HG03175 (cell line): ENCODE data around the gene SZT2.

ENCODE experiments used
- ATAC-seq: cut with Tn5 transposase; IDR thresholded peaks from one replicate; pipeline ENCODE4 v1.9.1; 2021; ENCODE audit warnings: mild to moderate bottlenecking, moderate library complexity; ENCODE audit not compliant: unreplicated experiment

SZT2 gene

GRCh38 chr1:43421976-43422750 is 32.5 kb downstream of the SZT2 start:
- no peak for ATAC-seq

GRCh38 chr1:43422995-43423671 is 33.4 kb downstream of the SZT2 start:
- no peak for ATAC-seq

- no peak for ATAC-seq
These were observed 34.2 kb downstream of the SZT2 start for GRCh38 chr1:43423672-43424550.

- no peak for ATAC-seq
These were observed 35.3 kb downstream of the SZT2 start for GRCh38 chr1:43425045-43425444.

GRCh38 chr1:43426221-43426620 is 36.5 kb downstream of the SZT2 start:
- ATAC-seq = no peak

- ATAC-seq = no peak
These were observed 37.8 kb downstream of the SZT2 start for GRCh38 chr1:43427524-43427923.

GRCh38 chr1:43427941-43428340 is 38.2 kb downstream of the SZT2 start:
- no peak for ATAC-seq

GRCh38 chr1:43430831-43431230 is 41.1 kb downstream of the SZT2 start:
- no peak for ATAC-seq

- ATAC-seq = no peak
These were observed 42.0 kb downstream of the SZT2 start for GRCh38 chr1:43431676-43432075.

- no peak for ATAC-seq
These were observed 42.6 kb downstream of the SZT2 start for GRCh38 chr1:43432171-43432860.

- no peak for ATAC-seq
These were observed 43.2 kb downstream of the SZT2 start for GRCh38 chr1:43432907-43433306.

- no peak for ATAC-seq
These were observed 44.6 kb downstream of the SZT2 start for GRCh38 chr1:43434256-43434655.

- no peak for ATAC-seq
These were observed 45.7 kb downstream of the SZT2 start for GRCh38 chr1:43435146-43436145.

- no peak for ATAC-seq
These were observed 46.7 kb downstream of the SZT2 start for GRCh38 chr1:43436371-43436770.

GRCh38 chr1:43437031-43437973 is 47.6 kb downstream of the SZT2 start:
- no peak for ATAC-seq

- ATAC-seq = no peak
These were observed 48.3 kb downstream of the SZT2 start for GRCh38 chr1:43438006-43438405.

GRCh38 chr1:43438576-43438952 is 48.9 kb downstream of the SZT2 start:
- no peak for ATAC-seq

- no peak for ATAC-seq
These were observed 49.4 kb downstream of the SZT2 start for GRCh38 chr1:43438953-43439581.
